Measurements from ENCODE around the gene NEK7. TPM values are rescaled to one million over a fixed set of nuclear protein-coding genes. Genes with fewer than 3 reads are reported as not detected.

Gene NEK7
- total RNA-seq, 4 donors from 2014 or later, result 50.4 to 71.6 (median 57.3) TPM

- H3K4me3 ChIP-seq (ENCODE audit: low read depth, poor library complexity, severe bottlenecking), result no peak overlapping the region
- WGBS, 2 donors, result 90 to 95% methylated on average over 1 of the region's 1 CpG
- no peak for DNase-seq (ENCODE audit: low spot score in 2 of 2)
- intact Hi-C loops (cut with DNase I; ENCODE audit: low total_unique reads), result no loop called here
- TF ChIP-seq CTCF (IDR thresholded peaks at IDR 0.05) (no peak), POLR2A (IDR thresholded peaks at IDR 0.05) (no peak)
These were observed 40.5 kb downstream of the NEK7 start for GRCh38 chr1:198197285-198197684.

DNA sequence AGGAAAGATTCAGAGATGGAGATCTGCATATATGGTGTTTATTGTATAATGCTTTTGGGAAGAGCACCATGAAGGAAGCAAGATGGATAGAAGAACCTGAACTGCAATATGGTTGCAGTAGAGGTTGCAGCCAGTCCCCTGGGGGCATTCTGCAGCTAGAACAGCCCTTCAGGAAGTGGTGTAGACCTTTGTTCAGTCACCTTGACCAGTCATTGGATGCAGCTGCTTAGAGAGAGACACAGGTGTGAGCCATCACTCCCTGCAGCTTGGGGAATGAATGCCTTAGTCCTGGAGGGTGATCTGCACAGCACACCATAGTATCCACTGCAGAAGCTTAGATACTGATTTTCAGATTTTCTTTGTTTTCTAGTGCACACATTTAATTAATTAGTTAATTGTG is 42.3 kb downstream of the NEK7 start:
- no peak overlapping the region for H3K4me3 ChIP-seq (ENCODE audit: low read depth, poor library complexity, severe bottlenecking)
- intact Hi-C loops (cut with DNase I; ENCODE audit: low total_unique reads), result no loop called here
- DNase-seq (ENCODE audit: low spot score in 2 of 2), result no peak
- TF ChIP-seq POLR2A (IDR thresholded peaks at IDR 0.05) (no peak), CTCF (IDR thresholded peaks at IDR 0.05) (no peak)

- DNase-seq (ENCODE audit: low spot score in 2 of 2), result no peak
- 90 to 93% methylated on average over 10 of the region's 10 CpGs for WGBS, 2 donors
- intact Hi-C loops (cut with DNase I; ENCODE audit: low total_unique reads), result no loop called here
- TF ChIP-seq POLR2A (IDR thresholded peaks at IDR 0.05) (no peak), CTCF (IDR thresholded peaks at IDR 0.05) (no peak)
- no peak overlapping the region for H3K4me3 ChIP-seq (ENCODE audit: low read depth, poor library complexity, severe bottlenecking)
These were observed 45.4 kb downstream of the NEK7 start for GRCh38 chr1:198201956-198202784.

- DNase-seq (ENCODE audit: low spot score in 2 of 2), result no peak
- WGBS, 2 donors, result 90 to 91% methylated on average over 1 of the region's 1 CpG
- H3K4me3 ChIP-seq (ENCODE audit: low read depth, poor library complexity, severe bottlenecking), result no peak overlapping the region
- intact Hi-C loops (cut with DNase I; ENCODE audit: low total_unique reads), result no loop called here
- TF ChIP-seq POLR2A (IDR thresholded peaks at IDR 0.05) (no peak), CTCF (IDR thresholded peaks at IDR 0.05) (no peak)
These were observed 46.6 kb downstream of the NEK7 start for GRCh38 chr1:198203434-198203833.

- TF ChIP-seq CTCF (IDR thresholded peaks at IDR 0.05) (no peak), POLR2A (IDR thresholded peaks at IDR 0.05) (no peak)
- no peak for DNase-seq (ENCODE audit: low spot score in 2 of 2)
- WGBS, 2 donors, result 56 to 58% methylated on average over 5 of the region's 5 CpGs
- no peak overlapping the region for H3K4me3 ChIP-seq (ENCODE audit: low read depth, poor library complexity, severe bottlenecking)
- intact Hi-C loops (cut with DNase I; ENCODE audit: low total_unique reads), result no loop called here
These were observed 48.4 kb downstream of the NEK7 start for GRCh38 chr1:198205016-198205684.

Measured in lower leg skin (tissue), 4 donors.